Fibroblast of skin of left biceps (primary cell): Measurements from ENCODE around the gene ATIC.

ENCODE experiments used
- DNase-seq, 2 experiments: peaks; one replicate each; pipeline ENCODE4 v3.0.0-alpha.2; 2013; ENCODE audit warnings: low read depth in 2 of 2

Gene ATIC

DNA sequence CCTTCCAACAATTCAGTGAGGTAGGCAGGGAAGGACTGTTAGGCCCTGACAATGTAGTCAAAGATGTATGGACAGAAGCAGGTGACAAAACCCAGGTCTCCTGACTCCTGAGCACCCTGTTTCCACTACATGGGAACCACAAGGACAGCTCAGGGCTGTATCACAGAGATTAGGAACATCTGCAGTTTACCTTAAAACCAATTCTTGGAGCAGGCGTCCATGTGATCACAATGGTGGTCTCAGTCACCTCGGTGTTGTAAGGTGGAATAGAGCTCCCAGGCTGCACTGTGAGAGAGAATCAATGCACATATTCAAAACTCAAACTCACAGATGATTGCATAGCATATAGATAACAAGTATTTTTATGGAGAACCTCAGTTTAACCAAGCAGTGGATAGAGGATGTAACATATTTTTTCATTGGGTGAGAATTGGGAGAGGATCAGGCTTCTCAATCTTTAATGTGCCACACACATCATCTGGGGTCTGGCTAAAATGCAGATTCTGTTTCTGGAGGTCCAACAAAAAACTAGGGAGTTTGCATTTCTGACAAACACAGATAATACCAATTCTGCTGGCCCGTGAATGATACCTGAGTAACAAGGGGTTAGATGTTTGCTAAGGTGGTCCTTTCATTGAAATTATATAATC is 87.3 kb downstream of the ATIC start:
- no peak for DNase-seq
